ENCODE data around the gene UNC5CL.

UNC5CL gene

DNA sequence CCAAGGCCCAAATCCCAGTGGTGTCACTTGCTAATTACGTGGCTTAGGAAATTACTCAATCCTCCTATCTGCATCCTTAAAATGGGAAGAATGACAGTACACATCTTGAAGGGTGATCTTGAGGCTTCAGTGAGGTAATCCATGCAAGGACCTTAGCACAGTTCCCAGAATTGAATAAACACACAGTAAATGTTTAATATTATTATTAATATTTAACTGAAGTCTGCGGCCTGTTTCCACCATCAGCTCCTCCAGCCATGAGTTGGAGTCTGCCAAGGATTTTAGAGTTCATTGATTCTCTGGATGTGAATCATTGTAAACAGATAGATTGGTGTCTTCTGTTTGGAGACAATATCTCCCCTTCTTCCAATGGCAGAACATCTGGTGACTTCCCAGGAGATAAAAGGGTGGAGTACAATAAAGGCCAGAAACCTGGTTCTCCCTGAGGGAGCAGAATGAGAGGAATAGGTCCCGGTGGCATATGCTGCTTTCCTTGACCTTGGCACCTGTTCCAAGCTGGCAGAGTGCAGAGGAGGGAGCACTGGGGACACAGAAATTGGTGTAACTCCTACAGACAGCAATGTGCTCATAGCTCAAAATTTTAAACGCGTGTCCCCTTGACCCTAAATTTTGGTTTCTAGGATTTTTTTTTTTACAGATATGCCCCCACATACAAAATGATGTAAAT lies 25.4 kb downstream of the UNC5CL start:
- no CpG with 5 or more reads among the region's 5 CpGs for WGBS (ENCODE audit: extremely low coverage, insufficient coverage, insufficient read length)
- Histone ChIP-seq H3K4me3 (ENCODE audit: low read depth, low read length) (no peak overlapping the region), H3K9ac (ENCODE audit: low read length) (no peak overlapping the region), H3K9me3 (ENCODE audit: insufficient read depth, low read depth, low read length) (peaks cover 2% of the 10 kb centered on the region), H3K4me1 (ENCODE audit: control insufficient read depth in 1 of 2, insufficient read depth in 2 of 2, low read length in 2 of 2) (no peaks in the 10 kb centered on the region), H3K79me2 (ENCODE audit: control insufficient read depth, insufficient read depth, low read length, poor library complexity) (no peaks in the 10 kb centered on the region), H2AK5ac (ENCODE audit: low read length) (no peak overlapping the region), H3K27me3 (ENCODE audit: insufficient read depth, low read length) (no peaks in the 10 kb centered on the region), H4K12ac (ENCODE audit: low read depth, low read length) (no peak overlapping the region), H3K36me3 (ENCODE audit: control insufficient read depth in 1 of 2, insufficient read depth in 2 of 2, low read length in 2 of 2) (no peaks in the 10 kb centered on the region), H4K8ac (ENCODE audit: low read depth, low read length) (no peak overlapping the region), H3K23ac (ENCODE audit: low read length) (no peak overlapping the region), H4K91ac (ENCODE audit: low read depth, low read length) (no peak overlapping the region), H2BK12ac (ENCODE audit: low read length) (no peak overlapping the region), H2BK5ac (ENCODE audit: low read depth, low read length, poor library complexity) (no peak overlapping the region), H2AFZ (ENCODE audit: insufficient read depth, low read length, poor library complexity) (no peak overlapping the region), H3K4ac (ENCODE audit: low read depth, low read length) (no peak overlapping the region), H3K79me1 (ENCODE audit: low read length) (no peaks in the 10 kb centered on the region), H3K4me2 (ENCODE audit: low read length) (no peak overlapping the region), H3K27ac (ENCODE audit: low read depth, low read length) (no peak overlapping the region), H3K14ac (ENCODE audit: low read length) (no peak overlapping the region), H2BK120ac (ENCODE audit: insufficient read depth, low read length, poor library complexity) (no peak overlapping the region), H3K18ac (ENCODE audit: low read length) (no peak overlapping the region)
- no peak for DNase-seq

GRCh38 chr6:41011673-41012072 lies 27.3 kb downstream of the UNC5CL start:
- Histone ChIP-seq H3K4ac (ENCODE audit: low read depth, low read length) (no peak overlapping the region), H4K91ac (ENCODE audit: low read depth, low read length) (no peak overlapping the region), H2BK120ac (ENCODE audit: insufficient read depth, low read length, poor library complexity) (no peak overlapping the region), H2BK5ac (ENCODE audit: low read depth, low read length, poor library complexity) (no peak overlapping the region), H3K9me3 (ENCODE audit: insufficient read depth, low read depth, low read length) (peaks cover 2% of the 10 kb centered on the region), H2BK12ac (ENCODE audit: low read length) (no peak overlapping the region), H3K14ac (ENCODE audit: low read length) (no peak overlapping the region), H3K4me3 (ENCODE audit: low read depth, low read length) (no peak overlapping the region), H3K27me3 (ENCODE audit: insufficient read depth, low read length) (no peaks in the 10 kb centered on the region), H3K9ac (ENCODE audit: low read length) (no peak overlapping the region), H3K18ac (ENCODE audit: low read length) (no peak overlapping the region), H4K8ac (ENCODE audit: low read depth, low read length) (no peak overlapping the region), H2AFZ (ENCODE audit: insufficient read depth, low read length, poor library complexity) (no peak overlapping the region), H2AK5ac (ENCODE audit: low read length) (no peak overlapping the region), H3K4me2 (ENCODE audit: low read length) (no peak overlapping the region), H3K23ac (ENCODE audit: low read length) (no peak overlapping the region), H3K36me3 (ENCODE audit: control insufficient read depth in 1 of 2, insufficient read depth in 2 of 2, low read length in 2 of 2) (no peaks in the 10 kb centered on the region), H4K12ac (ENCODE audit: low read depth, low read length) (no peak overlapping the region), H3K4me1 (ENCODE audit: control insufficient read depth in 1 of 2, insufficient read depth in 2 of 2, low read length in 2 of 2) (no peaks in the 10 kb centered on the region), H3K27ac (ENCODE audit: low read depth, low read length) (no peak overlapping the region), H3K79me1 (ENCODE audit: low read length) (no peaks in the 10 kb centered on the region), H3K79me2 (ENCODE audit: control insufficient read depth, insufficient read depth, low read length, poor library complexity) (no peaks in the 10 kb centered on the region)
- no CpG with 5 or more reads among the region's 2 CpGs for WGBS (ENCODE audit: extremely low coverage, insufficient coverage, insufficient read length)
- no peak for DNase-seq

GRCh38 chr6:41009669-41010068 lies 29.4 kb downstream of the UNC5CL start:
- WGBS (ENCODE audit: extremely low coverage, insufficient coverage, insufficient read length): no CpG with 5 or more reads among the region's 1 CpG
- Histone ChIP-seq H2AK5ac (ENCODE audit: low read length) (no peak overlapping the region), H4K12ac (ENCODE audit: low read depth, low read length) (no peak overlapping the region), H3K79me2 (ENCODE audit: control insufficient read depth, insufficient read depth, low read length, poor library complexity) (no peaks in the 10 kb centered on the region), H3K4me2 (ENCODE audit: low read length) (no peak overlapping the region), H3K14ac (ENCODE audit: low read length) (no peak overlapping the region), H3K4me3 (ENCODE audit: low read depth, low read length) (no peak overlapping the region), H2BK12ac (ENCODE audit: low read length) (no peak overlapping the region), H4K91ac (ENCODE audit: low read depth, low read length) (no peak overlapping the region), H3K23ac (ENCODE audit: low read length) (no peak overlapping the region), H3K4me1 (ENCODE audit: control insufficient read depth in 1 of 2, insufficient read depth in 2 of 2, low read length in 2 of 2) (no peaks in the 10 kb centered on the region), H3K9me3 (ENCODE audit: insufficient read depth, low read depth, low read length) (no peaks in the 10 kb centered on the region), H3K36me3 (ENCODE audit: control insufficient read depth in 1 of 2, insufficient read depth in 2 of 2, low read length in 2 of 2) (no peaks in the 10 kb centered on the region), H2BK120ac (ENCODE audit: insufficient read depth, low read length, poor library complexity) (no peak overlapping the region), H4K8ac (ENCODE audit: low read depth, low read length) (no peak overlapping the region), H3K18ac (ENCODE audit: low read length) (no peak overlapping the region), H3K79me1 (ENCODE audit: low read length) (no peaks in the 10 kb centered on the region), H3K4ac (ENCODE audit: low read depth, low read length) (no peak overlapping the region), H2BK5ac (ENCODE audit: low read depth, low read length, poor library complexity) (no peak overlapping the region), H3K9ac (ENCODE audit: low read length) (no peak overlapping the region), H3K27ac (ENCODE audit: low read depth, low read length) (no peak overlapping the region), H3K27me3 (ENCODE audit: insufficient read depth, low read length) (no peaks in the 10 kb centered on the region), H2AFZ (ENCODE audit: insufficient read depth, low read length, poor library complexity) (no peak overlapping the region)
- DNase-seq: no peak

DNA sequence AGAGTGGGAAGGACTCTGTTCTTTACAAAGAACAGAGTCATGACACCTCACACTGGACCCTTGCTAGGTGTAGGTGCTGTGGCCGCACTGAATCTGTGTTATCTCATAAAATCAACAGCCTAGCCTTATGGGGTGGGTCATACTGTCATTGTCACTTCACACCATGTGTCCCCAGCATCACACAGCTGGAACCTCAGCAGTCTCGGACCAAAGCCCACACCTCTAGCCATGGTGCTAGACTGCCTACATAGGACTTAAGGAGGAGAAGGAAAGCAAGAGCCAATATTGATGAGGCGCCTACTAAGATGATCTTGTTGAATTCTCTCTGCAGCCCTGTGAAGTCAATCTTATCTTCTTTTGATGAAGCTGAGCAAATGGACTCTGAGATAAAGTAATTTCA lies 31.0 kb downstream of the UNC5CL start:
- H2BK5ac ChIP-seq (ENCODE audit: low read depth, low read length, poor library complexity): no peak overlapping the region
- no peak overlapping the region for H3K4ac ChIP-seq (ENCODE audit: low read depth, low read length)
- H3K27me3 ChIP-seq (ENCODE audit: insufficient read depth, low read length): no peaks in the 10 kb centered on the region
- no peak overlapping the region for H3K27ac ChIP-seq (ENCODE audit: low read depth, low read length)
- H2BK12ac ChIP-seq (ENCODE audit: low read length): no peak overlapping the region
- no peak overlapping the region for H4K12ac ChIP-seq (ENCODE audit: low read depth, low read length)
- H3K4me3 ChIP-seq (ENCODE audit: low read depth, low read length): no peak overlapping the region
- no peak overlapping the region for H4K8ac ChIP-seq (ENCODE audit: low read depth, low read length)
- no peak overlapping the region for H2BK120ac ChIP-seq (ENCODE audit: insufficient read depth, low read length, poor library complexity)
- no peak overlapping the region for H3K9ac ChIP-seq (ENCODE audit: low read length)
- H2AFZ ChIP-seq (ENCODE audit: insufficient read depth, low read length, poor library complexity): no peak overlapping the region
- H3K9me3 ChIP-seq (ENCODE audit: insufficient read depth, low read depth, low read length): no peaks in the 10 kb centered on the region
- H2AK5ac ChIP-seq (ENCODE audit: low read length): no peak overlapping the region
- no peak for DNase-seq
- H4K91ac ChIP-seq (ENCODE audit: low read depth, low read length): no peak overlapping the region
- no peaks in the 10 kb centered on the region for H3K36me3 ChIP-seq (ENCODE audit: control insufficient read depth in 1 of 2, insufficient read depth in 2 of 2, low read length in 2 of 2)
- no peaks in the 10 kb centered on the region for H3K4me1 ChIP-seq (ENCODE audit: control insufficient read depth in 1 of 2, insufficient read depth in 2 of 2, low read length in 2 of 2)
- no peaks in the 10 kb centered on the region for H3K79me2 ChIP-seq (ENCODE audit: control insufficient read depth, insufficient read depth, low read length, poor library complexity)
- no peak overlapping the region for H3K18ac ChIP-seq (ENCODE audit: low read length)
- H3K14ac ChIP-seq (ENCODE audit: low read length): no peak overlapping the region
- H3K79me1 ChIP-seq (ENCODE audit: low read length): no peaks in the 10 kb centered on the region
- H3K4me2 ChIP-seq (ENCODE audit: low read length): no peak overlapping the region
- H3K23ac ChIP-seq (ENCODE audit: low read length): no peak overlapping the region
- no CpG with 5 or more reads among the region's 3 CpGs for WGBS (ENCODE audit: extremely low coverage, insufficient coverage, insufficient read length)

Measured in trophoblast cell (in vitro differentiated cells and primary cell).